Activated T-helper 1 cell treated with anti-CD3 and anti-CD28 coated beads, Interleukin-12 subunit alpha, Interleukin-12 subunit beta, Interleukin-2, Interleukin-4 antibody, amounts not matched to agents 30 ng/mL and 10 ng/mL and 1 ng/mL, durations not matched to agents 14 hours and 24 hours and 36 hours (primary cell): Measurements from ENCODE around the gene ATP6V1B1. TPM values are rescaled to one million over a fixed set of nuclear protein-coding genes. Genes with fewer than 3 reads are reported as not detected.

Experiments used
- DNase-seq: peaks from one replicate; pipeline ENCODE4 v3.0.0; 2021; ENCODE audit warnings: low spot score
- H3K27ac Mint-ChIP-seq: one replicate; pipeline ENCODE4 v1.8.0; 2021; ENCODE audit warnings: mild to moderate bottlenecking, mixed read lengths
- H3K27me3 Mint-ChIP-seq: one replicate; pipeline ENCODE4 v1.8.0; 2022; ENCODE audit warnings: mild to moderate bottlenecking, moderate library complexity, mixed read lengths; ENCODE audit not compliant: insufficient read depth
- H3K36me3 Mint-ChIP-seq: one replicate; pipeline ENCODE4 v1.8.0; 2021; ENCODE audit warnings: low read depth, mixed read lengths
- H3K4me1 Mint-ChIP-seq: one replicate; pipeline ENCODE4 v1.8.0; 2021; ENCODE audit warnings: low read depth, mixed read lengths
- H3K4me3 Mint-ChIP-seq: one replicate; pipeline ENCODE4 v1.8.0; 2021; ENCODE audit warnings: mild to moderate bottlenecking, moderate library complexity, mixed read lengths
- H3K9me3 Mint-ChIP-seq: one replicate; pipeline ENCODE4 v1.8.0; 2021; ENCODE audit warnings: mixed read lengths
- intact Hi-C: fragments of 100-400 bp; cut with micrococcal nuclease; formaldehyde crosslinking; loops from one replicate; pipeline ENCODE4 v1.15.1; 2024
- total RNA-seq: library from RNA; stranded (reverse); gene quantifications from 2 replicates; pipeline ENCODE4 v1.2.3, GENCODE V29; 2022

The ATP6V1B1 gene
- total RNA-seq, 1 donor from 2014 or later: not detected

- H3K36me3 Mint-ChIP-seq: no peaks in the 10 kb centered on the region
- H3K27ac Mint-ChIP-seq: no peak overlapping the region
- no peak overlapping the region for H3K4me3 Mint-ChIP-seq
- intact Hi-C loops: no loop called here
- H3K27me3 Mint-ChIP-seq: peaks cover 22% of the 10 kb centered on the region
- DNase-seq: no peak
- peaks cover 9% of the 10 kb centered on the region for H3K4me1 Mint-ChIP-seq
- no peaks in the 10 kb centered on the region for H3K9me3 Mint-ChIP-seq
Observed at GRCh38 chr2:70962885-70963878, 27.5 kb downstream of the ATP6V1B1 start.

GRCh38 chr2:70964133-70964532 lies 28.4 kb downstream of the ATP6V1B1 start:
- intact Hi-C loops: no loop called here
- Mint-ChIP-seq H3K4me3 (no peak overlapping the region), H3K36me3 (no peaks in the 10 kb centered on the region), H3K27ac (no peak overlapping the region), H3K9me3 (no peaks in the 10 kb centered on the region), H3K4me1 (peaks cover 9% of the 10 kb centered on the region), H3K27me3 (peaks cover 23% of the 10 kb centered on the region)
- no peak for DNase-seq

- peak; percentile 73 for DNase-seq
- H3K4me1 Mint-ChIP-seq: peaks cover 9% of the 10 kb centered on the region
- peak overlapping the region; percentile 89 for H3K4me3 Mint-ChIP-seq
- no peak overlapping the region for H3K27ac Mint-ChIP-seq
- intact Hi-C loops: loop anchor here (1.0 kb wide), 3 partner anchors 13 to 37 kb away; no protein-coding TSS in a partner anchor
- peaks cover 27% of the 10 kb centered on the region for H3K27me3 Mint-ChIP-seq
- no peaks in the 10 kb centered on the region for H3K36me3 Mint-ChIP-seq
- no peaks in the 10 kb centered on the region for H3K9me3 Mint-ChIP-seq
Observed at GRCh38 chr2:70964596-70965386, 29.1 kb downstream of the ATP6V1B1 start.

GRCh38 chr2:70965506-70965905 lies 29.8 kb downstream of the ATP6V1B1 start:
- Mint-ChIP-seq H3K36me3 (no peaks in the 10 kb centered on the region), H3K9me3 (no peaks in the 10 kb centered on the region), H3K27ac (no peak overlapping the region), H3K4me3 (peak overlapping the region; percentile 89), H3K27me3 (peaks cover 33% of the 10 kb centered on the region), H3K4me1 (peaks cover 9% of the 10 kb centered on the region)
- no peak for DNase-seq
- intact Hi-C loops: loop anchor here (1.0 kb wide), 3 partner anchors 12 to 36 kb away; no protein-coding TSS in a partner anchor

- Mint-ChIP-seq H3K4me1 (peaks cover 9% of the 10 kb centered on the region), H3K4me3 (no peak overlapping the region), H3K36me3 (no peaks in the 10 kb centered on the region), H3K27ac (no peak overlapping the region), H3K27me3 (peaks cover 43% of the 10 kb centered on the region), H3K9me3 (no peaks in the 10 kb centered on the region)
- intact Hi-C loops: no loop called here
- no peak for DNase-seq
Observed at GRCh38 chr2:70966681-70967080, 31.0 kb downstream of the ATP6V1B1 start.

- Mint-ChIP-seq H3K27me3 (peaks cover 48% of the 10 kb centered on the region), H3K36me3 (no peaks in the 10 kb centered on the region), H3K27ac (no peak overlapping the region), H3K4me3 (no peak overlapping the region), H3K9me3 (no peaks in the 10 kb centered on the region), H3K4me1 (peaks cover 9% of the 10 kb centered on the region)
- DNase-seq: no peak
- intact Hi-C loops: no loop called here
Observed at GRCh38 chr2:70967189-70967588, 31.5 kb downstream of the ATP6V1B1 start.

- Mint-ChIP-seq H3K9me3 (no peaks in the 10 kb centered on the region), H3K27me3 (peaks cover 24% of the 10 kb centered on the region), H3K4me3 (no peak overlapping the region), H3K27ac (no peak overlapping the region), H3K36me3 (no peaks in the 10 kb centered on the region), H3K4me1 (peaks cover 18% of the 10 kb centered on the region)
- intact Hi-C loops: no loop called here
- DNase-seq: no peak
Observed at GRCh38 chr2:70974592-70974991, 38.9 kb downstream of the ATP6V1B1 start.

GRCh38 chr2:70975237-70975636 lies 39.5 kb downstream of the ATP6V1B1 start:
- Mint-ChIP-seq H3K9me3 (no peaks in the 10 kb centered on the region), H3K36me3 (no peaks in the 10 kb centered on the region), H3K27ac (no peak overlapping the region), H3K4me1 (peaks cover 18% of the 10 kb centered on the region), H3K4me3 (no peak overlapping the region), H3K27me3 (peaks cover 20% of the 10 kb centered on the region)
- intact Hi-C loops: loop anchor here (5.0 kb wide), 3 partner anchors 157 to 673 kb away; partner anchors contain the start of genes FAM136A, MCEE, MPHOSPH10 and PAIP2B
- no peak for DNase-seq

- H3K4me3 Mint-ChIP-seq: peak overlapping the region; percentile 78
- DNase-seq: no peak
- H3K9me3 Mint-ChIP-seq: no peaks in the 10 kb centered on the region
- intact Hi-C loops: loop anchor here (1.0 to 5.0 kb wide), 6 partner anchors 12 to 675 kb away; partner anchors contain the start of genes FAM136A, MCEE, MPHOSPH10 and PAIP2B
- H3K4me1 Mint-ChIP-seq: peaks cover 18% of the 10 kb centered on the region
- no peak overlapping the region for H3K27ac Mint-ChIP-seq
- H3K27me3 Mint-ChIP-seq: peaks cover under 1% of the 10 kb centered on the region
- no peaks in the 10 kb centered on the region for H3K36me3 Mint-ChIP-seq
Observed at GRCh38 chr2:70977605-70978205, 42.0 kb downstream of the ATP6V1B1 start.

- no peaks in the 10 kb centered on the region for H3K36me3 Mint-ChIP-seq
- H3K27me3 Mint-ChIP-seq: no peaks in the 10 kb centered on the region
- intact Hi-C loops: loop anchor here (5.0 kb wide), 3 partner anchors 154 to 676 kb away; partner anchors contain the start of genes FAM136A, MCEE, MPHOSPH10 and PAIP2B
- H3K4me3 Mint-ChIP-seq: peak within 1 kb of the TSS; percentile 78
- peaks cover 18% of the 10 kb centered on the region for H3K4me1 Mint-ChIP-seq
- H3K9me3 Mint-ChIP-seq: no peaks in the 10 kb centered on the region
- DNase-seq: no peak
- no peak within 1 kb of the TSS for H3K27ac Mint-ChIP-seq
Observed at GRCh38 chr2:70978341-70979179, 42.9 kb downstream of the ATP6V1B1 start, which contains the start of gene ANKRD53. Gene ANKRD53, plus strand, starts transcription at chr2:70978630. Its CDS starts 16 bp downstream, at chr2:70978646.

GRCh38 chr2:70979180-70979488 lies 43.4 kb downstream of the ATP6V1B1 start:
- DNase-seq: no peak
- Mint-ChIP-seq H3K36me3 (no peaks in the 10 kb centered on the region), H3K4me1 (peaks cover 18% of the 10 kb centered on the region), H3K27ac (no peak overlapping the region), H3K4me3 (no peak overlapping the region), H3K27me3 (no peaks in the 10 kb centered on the region), H3K9me3 (no peaks in the 10 kb centered on the region)
- intact Hi-C loops: loop anchor here (5.0 kb wide), 3 partner anchors 153 to 677 kb away; partner anchors contain the start of genes FAM136A, MCEE, MPHOSPH10 and PAIP2B
